Ureter (tissue), 1 donor: ENCODE data around the gene MAGEB2. TPM values are rescaled to one million over a fixed set of nuclear protein-coding genes. Genes with fewer than 3 reads are reported as not detected.

Experiments
- total RNA-seq: library from RNA; stranded (reverse); gene quantifications from one replicate; pipeline ENCODE4 v1.2.4, GENCODE V29; 2023
- donor health status: DM: yes; HTN: yes; CAD: no.

MAGEB2 gene
- total RNA-seq, 1 donor from 2014 or later, result not detected

Other genes with a start within 250 kb of the MAGEB2 start
- not detected for gene MAGEB3, start 15.1 kb downstream of the MAGEB2 start, total RNA-seq
- not detected for gene MAGEB4, start 26.4 kb downstream of the MAGEB2 start, total RNA-seq
- not detected for gene MAGEB1, start 31.6 kb downstream of the MAGEB2 start, total RNA-seq
- not detected for gene NR0B1, start 93.8 kb downstream of the MAGEB2 start, total RNA-seq